ENCODE data around the gene DNAJA2. TPM values are rescaled to one million over a fixed set of nuclear protein-coding genes. Genes with fewer than 3 reads are reported as not detected.
"Not testable (repeated sequence)": the region's sequence is repeated elsewhere in the genome, so short reads cannot be mapped to it uniquely, and the experiment has no call there.

Gene DNAJA2
- total RNA-seq, 2 experiments from 2014 or later = 52.8 to 54.5 TPM

- H3K27me3 Mint-ChIP-seq; H3K4me3 Mint-ChIP-seq; H3K27ac Mint-ChIP-seq; POLR2A ChIA-PET; DNase-seq; H3K9me3 Mint-ChIP-seq; H3K36me3 Mint-ChIP-seq (ENCODE audit: low read depth): not testable (repeated sequence)
- peaks cover 21% of the 10 kb centered on the region for H3K4me1 Mint-ChIP-seq
- CTCF ChIA-PET = interaction anchor here (0.6 to 1.7 kb wide), 3 partner anchors 13 to 748 kb away, joined by 3 to 5 read pairs (median 3); no protein-coding TSS in a partner anchor
Measured at GRCh38 chr16:46944713-46945112, 28.8 kb downstream of the DNAJA2 start.

GRCh38 chr16:46937536-46937935, 35.9 kb downstream of the DNAJA2 start:
- peaks cover 4% of the 10 kb centered on the region for H3K4me1 Mint-ChIP-seq
- POLR2A ChIA-PET = no interaction called here

GRCh38 chr16:46932802-46933201, 40.7 kb downstream of the DNAJA2 start:
- no peak overlapping the region for H3K27ac Mint-ChIP-seq
- no peaks in the 10 kb centered on the region for H3K36me3 Mint-ChIP-seq (ENCODE audit: low read depth)
- CTCF ChIA-PET = interaction anchor here (1.0 to 1.2 kb wide), 2 partner anchors 34 to 79 kb away, joined by 3 to 5 read pairs; no protein-coding TSS in a partner anchor

More at GRCh38 chr16:46937536-46937935, 35.9 kb downstream of the DNAJA2 start:
- no peaks in the 10 kb centered on the region for H3K9me3 Mint-ChIP-seq
- no peaks in the 10 kb centered on the region for H3K27me3 Mint-ChIP-seq
- no peak for DNase-seq
- no peaks in the 10 kb centered on the region for H3K36me3 Mint-ChIP-seq (ENCODE audit: low read depth)
- no peak overlapping the region for H3K4me3 Mint-ChIP-seq
- no peak overlapping the region for H3K27ac Mint-ChIP-seq
- CTCF ChIA-PET = interaction anchor here (1.3 kb wide), 1 partner anchor 10 kb away, joined by 7 read pairs; no protein-coding TSS in a partner anchor

GRCh38 chr16:46930861-46931260, 42.6 kb downstream of the DNAJA2 start:
- CTCF ChIA-PET = interaction anchor here (1.1 to 2.5 kb wide), 3 partner anchors 43 to 77 kb away, joined by 3 to 9 read pairs (median 6); no protein-coding TSS in a partner anchor

More at GRCh38 chr16:46932802-46933201, 40.7 kb downstream of the DNAJA2 start:
- DNase-seq = no peak
- POLR2A ChIA-PET = no interaction called here
- Mint-ChIP-seq H3K9me3 (no peaks in the 10 kb centered on the region), H3K27me3 (no peaks in the 10 kb centered on the region), H3K4me3 (no peak overlapping the region), H3K4me1 (no peaks in the 10 kb centered on the region)

GRCh38 chr16:46929378-46930332, 43.8 kb downstream of the DNAJA2 start:
- ChIA-PET POLR2A (no interaction called here), CTCF (interaction anchor here (1.1 to 2.5 kb wide), 6 partner anchors 10 to 212 kb away, joined by 3 to 9 read pairs (median 4); no protein-coding TSS in a partner anchor)
- Mint-ChIP-seq H3K36me3 (ENCODE audit: low read depth) (no peaks in the 10 kb centered on the region), H3K27me3 (no peaks in the 10 kb centered on the region), H3K4me1 (no peaks in the 10 kb centered on the region), H3K9me3 (no peaks in the 10 kb centered on the region), H3K4me3 (no peak overlapping the region), H3K27ac (no peak overlapping the region)
- peak; percentile 71 for DNase-seq

More at GRCh38 chr16:46930861-46931260, 42.6 kb downstream of the DNAJA2 start:
- no peaks in the 10 kb centered on the region for H3K4me1 Mint-ChIP-seq
- no peaks in the 10 kb centered on the region for H3K9me3 Mint-ChIP-seq
- H3K36me3 Mint-ChIP-seq (ENCODE audit: low read depth) = no peaks in the 10 kb centered on the region
- no peak overlapping the region for H3K4me3 Mint-ChIP-seq
- POLR2A ChIA-PET = no interaction called here
- no peak overlapping the region for H3K27ac Mint-ChIP-seq
- H3K27me3 Mint-ChIP-seq = no peaks in the 10 kb centered on the region
- no peak for DNase-seq

- no peaks in the 10 kb centered on the region for H3K36me3 Mint-ChIP-seq (ENCODE audit: low read depth)
- POLR2A ChIA-PET = no interaction called here
Measured at GRCh38 chr16:46928811-46929210, 44.7 kb downstream of the DNAJA2 start.

GRCh38 chr16:46927273-46927672, 46.2 kb downstream of the DNAJA2 start:
- no peak overlapping the region for H3K4me3 Mint-ChIP-seq
- DNase-seq = no peak
- no peaks in the 10 kb centered on the region for H3K36me3 Mint-ChIP-seq (ENCODE audit: low read depth)
- CTCF ChIA-PET = interaction anchor here (2.5 kb wide), 1 partner anchor 13 kb away, joined by 5 read pairs; no protein-coding TSS in a partner anchor
- H3K27me3 Mint-ChIP-seq = no peaks in the 10 kb centered on the region
- H3K9me3 Mint-ChIP-seq = no peaks in the 10 kb centered on the region
- POLR2A ChIA-PET = interaction anchor here (0.6 kb wide), 1 partner anchor 8 kb away, joined by 3 read pairs; no protein-coding TSS in a partner anchor
- no peaks in the 10 kb centered on the region for H3K4me1 Mint-ChIP-seq
- no peak overlapping the region for H3K27ac Mint-ChIP-seq

More at GRCh38 chr16:46928811-46929210, 44.7 kb downstream of the DNAJA2 start:
- H3K4me1 Mint-ChIP-seq = no peaks in the 10 kb centered on the region
- no peak overlapping the region for H3K27ac Mint-ChIP-seq
- CTCF ChIA-PET = interaction anchor here (1.1 to 2.5 kb wide), 2 partner anchors 75 to 213 kb away, joined by 3 to 9 read pairs; no protein-coding TSS in a partner anchor
- no peaks in the 10 kb centered on the region for H3K27me3 Mint-ChIP-seq
- H3K9me3 Mint-ChIP-seq = no peaks in the 10 kb centered on the region
- H3K4me3 Mint-ChIP-seq = no peak overlapping the region
- DNase-seq = no peak

GRCh38 chr16:46926470-46927225, 46.8 kb downstream of the DNAJA2 start:
- ChIA-PET POLR2A (interaction anchor here (0.6 kb wide), 1 partner anchor 8 kb away, joined by 3 read pairs; no protein-coding TSS in a partner anchor), CTCF (interaction anchor here (0.6 to 2.5 kb wide), 2 partner anchors 12 to 17 kb away, joined by 3 to 5 read pairs; no protein-coding TSS in a partner anchor)
- no peaks in the 10 kb centered on the region for H3K36me3 Mint-ChIP-seq (ENCODE audit: low read depth)
- no peak overlapping the region for H3K4me3 Mint-ChIP-seq
- H3K9me3 Mint-ChIP-seq = no peaks in the 10 kb centered on the region
- H3K27ac Mint-ChIP-seq = no peak overlapping the region
- DNase-seq = no peak
- no peaks in the 10 kb centered on the region for H3K4me1 Mint-ChIP-seq
- H3K27me3 Mint-ChIP-seq = no peaks in the 10 kb centered on the region

- Mint-ChIP-seq H3K4me3 (no peak overlapping the region), H3K36me3 (ENCODE audit: low read depth) (no peaks in the 10 kb centered on the region), H3K27me3 (no peaks in the 10 kb centered on the region), H3K27ac (no peak overlapping the region), H3K4me1 (no peaks in the 10 kb centered on the region), H3K9me3 (no peaks in the 10 kb centered on the region)
- DNase-seq = no peak
- POLR2A ChIA-PET = no interaction called here
- CTCF ChIA-PET = interaction anchor here (0.6 kb wide), 1 partner anchor 71 kb away, joined by 3 read pairs; no protein-coding TSS in a partner anchor
Measured at GRCh38 chr16:46924402-46924801, 49.1 kb downstream of the DNAJA2 start.

- Mint-ChIP-seq H3K27ac (no peak overlapping the region), H3K36me3 (ENCODE audit: low read depth) (no peaks in the 10 kb centered on the region), H3K9me3 (no peaks in the 10 kb centered on the region), H3K4me1 (no peaks in the 10 kb centered on the region), H3K4me3 (no peak overlapping the region), H3K27me3 (no peaks in the 10 kb centered on the region)
- ChIA-PET CTCF (no interaction called here), POLR2A (no interaction called here)
- DNase-seq = no peak
Measured at GRCh38 chr16:46923513-46924295, 49.8 kb downstream of the DNAJA2 start.

- no peak overlapping the region for H3K4me3 Mint-ChIP-seq
Measured at GRCh38 chr16:46922239-46922638, 51.2 kb downstream of the DNAJA2 start.

More at GRCh38 chr16:46922239-46922638, 51.2 kb downstream of the DNAJA2 start:
- H3K36me3 Mint-ChIP-seq (ENCODE audit: low read depth) = no peaks in the 10 kb centered on the region
- CTCF ChIA-PET = interaction anchor here (0.9 kb wide), 1 partner anchor 8 kb away, joined by 3 read pairs; no protein-coding TSS in a partner anchor
- POLR2A ChIA-PET = no interaction called here
- H3K9me3 Mint-ChIP-seq = no peaks in the 10 kb centered on the region
- no peaks in the 10 kb centered on the region for H3K27me3 Mint-ChIP-seq
- H3K27ac Mint-ChIP-seq = no peak overlapping the region
- H3K4me1 Mint-ChIP-seq = no peaks in the 10 kb centered on the region
- DNase-seq = no peak

Measured in activated CD4-positive, alpha-beta T cell treated with anti-CD3 and anti-CD28 coated beads, Interleukin-2, amount 10 ng/mL, durations not matched to agents 7 days and 5 days (primary cell).